GM12878 (cell line): ENCODE results near the gene BNIP1. TPM values are rescaled to one million over a fixed set of nuclear protein-coding genes. Genes with fewer than 3 reads are reported as not detected.

Source experiments
- ATAC-seq: fragments of 200-7000 bp; cut with Tn5 transposase; 3 replicates; pipeline ENCODE4 v1.9.1; 2020; ENCODE audit warnings: mild to moderate bottlenecking, moderate library complexity
- BruUV-seq: library from RNA; stranded (reverse); fragments of 400-500 nt; replicated peaks from 2 replicates; lab custom pipeline; 2021; lab: Mats Ljungman, UMichigan
- CTCF ChIA-PET: fragments of 300-600 bp; sonication (Branson Sonifier 250); formaldehyde crosslinking; extraction: SDS; loops from one replicate; lab custom pipeline; 2021; ENCODE audit warnings: inconsistent platforms; lab: Yijun Ruan, JAX
- POLR2A ChIA-PET: fragments of 350-600 bp; formaldehyde crosslinking; extraction: SDS; loops from one replicate; lab custom pipeline; 2021; ENCODE audit warnings: inconsistent platforms; lab: Charles Lee
- RAD21 ChIA-PET: fragments of 300-600 bp; sonication (Branson Sonifier 250); formaldehyde crosslinking; loops from one replicate; lab custom pipeline; 2023; ENCODE audit warnings: antibody characterized with exemption; ENCODE audit not compliant: unreplicated experiment; lab: Charles Lee
- SMC1A ChIA-PET: fragments of 300-600 bp; sonication (Branson Sonifier 250); formaldehyde crosslinking; loops from one replicate; lab custom pipeline; 2023; ENCODE audit not compliant: unreplicated experiment, uncharacterized antibody; lab: Charles Lee
- DNase-seq: peaks from one replicate; pipeline ENCODE4 v3.0.0-alpha.2; 2011; ENCODE audit warnings: low read depth, low spot score
- FAIRE-seq: peaks from 3 replicates; lab custom pipeline; 2011; peaks lifted over from hg19 to GRCh38; lab: Jason Lieb, UNC
- H2AFZ ChIP-seq: 2 replicates; pipeline ENCODE4 v1.6.0; 2011; ENCODE audit warnings: low read depth, low read length, control low read depth; ENCODE audit not compliant: control insufficient read depth
- H3K27ac ChIP-seq: 2 replicates; pipeline ENCODE4 v1.5.1; 2011; ENCODE audit warnings: control low read depth; ENCODE audit not compliant: control insufficient read depth, insufficient read depth
- H3K27me3 ChIP-seq, 2 experiments: replicated peaks in 1 of 2; 2 replicates each; pipeline versions ENCODE4 v1.6.0 to v1.6.1; 2011; ENCODE audit warnings: low read length in 1 of 2; ENCODE audit not compliant: control insufficient read depth in 2 of 2, insufficient read depth in 2 of 2
- H3K36me3 ChIP-seq, 2 experiments: 2 replicates each; pipeline ENCODE4 v1.5.1; 2011; ENCODE audit warnings: low read length in 1 of 2; ENCODE audit not compliant: control insufficient read depth in 2 of 2, insufficient read depth in 2 of 2
- H3K4me1 ChIP-seq: 2 replicates; pipeline ENCODE4 v1.6.1; 2011; ENCODE audit warnings: mild to moderate bottlenecking, low read length, moderate library complexity, mixed read lengths; ENCODE audit not compliant: control insufficient read depth, insufficient read depth
- H3K4me2 ChIP-seq: 2 replicates; pipeline ENCODE4 v1.6.0; 2011; ENCODE audit warnings: control low read depth; ENCODE audit not compliant: control insufficient read depth, insufficient read depth
- H3K4me3 ChIP-seq: fragments of 200-600 bp; sonication (generic); 2 replicates; pipeline ENCODE4 v1.5.1; 2016
- H3K79me2 ChIP-seq: 2 replicates; pipeline ENCODE4 v1.6.0; 2011; ENCODE audit warnings: low read length; ENCODE audit not compliant: control insufficient read depth, insufficient read depth
- H3K9ac ChIP-seq: 2 replicates; pipeline ENCODE4 v1.8.0; 2011; ENCODE audit warnings: low read length, control low read depth, mixed read lengths; ENCODE audit not compliant: control insufficient read depth, insufficient read depth
- H3K9me3 ChIP-seq: replicated peaks from 3 replicates; pipeline ENCODE4 v1.5.1; 2011; ENCODE audit warnings: mild to moderate bottlenecking, low read length; ENCODE audit not compliant: control insufficient read depth, insufficient read depth
- H4K20me1 ChIP-seq: 2 replicates; pipeline ENCODE4 v1.6.0; 2011; ENCODE audit not compliant: control insufficient read depth, insufficient read depth
- CTCF ChIP-seq, 3 experiments: IDR thresholded peaks in 2 of 3; conservative IDR thresholded peaks in 1 of 3; 2 replicates each; pipeline ENCODE4 v1.5.1; 2011; ENCODE audit warnings: low read depth in 3 of 3, low read length in 3 of 3, mild to moderate bottlenecking in 3 of 3, control low read depth in 2 of 3, moderate library complexity in 2 of 3, inconsistent platforms in 1 of 3, mixed read lengths in 1 of 3; ENCODE audit not compliant: control insufficient read depth in 2 of 3, insufficient read depth in 1 of 3; ENCODE audit errors: extremely low read depth in 1 of 3
- SMC3 ChIP-seq: IDR thresholded peaks from 2 replicates; pipeline ENCODE4 v1.6.1; 2011; ENCODE audit warnings: low read length, improper control_type of control experiment, borderline replicate concordance
- ZNF207 ChIP-seq: fragments of 450-650 bp; IDR thresholded peaks from 2 replicates; pipeline ENCODE4 v1.6.1; 2014; ENCODE audit warnings: antibody characterized with exemption, mild to moderate bottlenecking, borderline replicate concordance
- WGBS: methylation state at CpG from one replicate; pipeline ENCODE4 v1.1.6; 2016; ENCODE audit warnings: low lambda C conversion rate; ENCODE audit not compliant: insufficient replicate concordance, insufficient coverage; ENCODE audit errors: missing lambda C conversion rate; 5-methylcytosine and 5-hydroxymethylcytosine counted together
- in situ Hi-C: fragments of 300-500 bp; cut with MboI; formaldehyde crosslinking; loops from 9 replicates; pipeline ENCODE4 v1.14.3; 2018; ENCODE audit warnings: mixed read lengths
- intact Hi-C: fragments of 100-400 bp; cut with micrococcal nuclease; formaldehyde crosslinking; loops from one replicate; pipeline ENCODE4 v1.14.2; 2022; ENCODE audit not compliant: unreplicated experiment
- polyA plus RNA-seq, 11 experiments: library from polyadenylated mRNA; depleted of rRNA in 4 of 11; unstranded in 6 of 11; stranded (reverse) in 5 of 11; fragments of >200 nt; fragmentation: Nextera tagmentation in 4 of 11; fragmentation: Illumina TruSeq in 1 of 11; extraction: Ambion mirVana in 4 of 11; extraction: Trizol in 1 of 11; gene quantifications; 1 replicate in 1 of 11; 2 replicates in 10 of 11; pipeline versions ENCODE4 v1.2.1 to v1.2.3, GENCODE V29; 2011 to 2016; ENCODE audit warnings: inconsistent platforms in 2 of 11, missing spikeins in 2 of 11, low read depth in 1 of 11
- total RNA-seq, 4 experiments: library from RNA; depleted of rRNA in 3 of 4; stranded (reverse); fragments of >200 nt in 3 of 4; fragmentation: Illumina TruSeq in 1 of 4; extraction: Trizol in 1 of 4; gene quantifications; 2 replicates each; pipeline versions ENCODE4 v1.2.1 to v1.2.3, GENCODE V29; 2013 to 2021

The BNIP1 gene
- total and polyA plus RNA-seq, 10 of the 15 experiments (the other 5 are each of a cell fraction or from before 2014, with no cell fraction given) = 20.5 to 62.5 (median 27.4) TPM

GRCh38 chr5:173187054-173187743 lies 42.9 kb downstream of the BNIP1 start:
- intact Hi-C loops = no loop called here
- TF ChIP-seq CTCF (IDR thresholded peaks at IDR 0.05 in 2 of 3, conservative IDR thresholded peaks at IDR 0.05 in 1 of 3; ENCODE audit: control insufficient read depth in 2 of 3, extremely low read depth in 1 of 3, insufficient read depth in 1 of 3, low read depth in 3 of 3, low read length in 3 of 3) = peak; percentile 21 to 45 (median 32); a peak in 4 of 6 replicates
- TF ChIP-seq ZNF207 = no peak
- 0 out of 2 replicates have a peak, but pooled peaks have one; percentile 4 for TF ChIP-seq SMC3
- Histone ChIP-seq H4K20me1 (no peaks in the 10 kb centered on the region), H3K27ac (no peak overlapping the region), H3K79me2 (no peaks in the 10 kb centered on the region), H3K9me3 (no peaks in the 10 kb centered on the region), H3K4me3 (no peak overlapping the region), H3K4me1 (no peaks in the 10 kb centered on the region), H3K27me3 (peaks cover 0 to 1% of the 10 kb centered on the region in 2 experiments; a peak in 1 of 4 replicates), H2AFZ (no peak overlapping the region), H3K9ac (no peak overlapping the region), H3K36me3 (no peaks in the 10 kb centered on the region), H3K4me2 (no peak overlapping the region)
- FAIRE-seq = no peak
- POLR2A ChIA-PET = no interaction called here
- 67% methylated on average over 11 of the region's 11 CpGs for WGBS
- no TSS peak for BruUV-seq
- SMC1A ChIA-PET = no interaction called here
- in situ Hi-C loops = no loop called here
- RAD21 ChIA-PET = interaction anchor here (0.9 to 1.6 kb wide), 3 partner anchors 10 to 208 kb away, joined by 3 to 7 read pairs (median 4); partner anchors contain the start of gene ATP6V0E1
- peak; percentile 99 for ATAC-seq
- DNase-seq = no peak
- CTCF ChIA-PET = interaction anchor here (0.6 to 1.4 kb wide), 5 partner anchors 9 to 210 kb away, joined by 3 to 8 read pairs (median 3); partner anchors contain the start of gene ATP6V0E1
